NCI-H526 treated with DMSO at 0.1 percent for 48 hours (cell line): Measurements from ENCODE around the gene MAGI2.

ENCODE experiments used
- DNase-seq: peaks from one replicate; lab custom pipeline; 2025; lab: John Stamatoyannopoulos, UW

The MAGI2 gene

GRCh38 chr7:78912781-78913180, 540.7 kb downstream of the MAGI2 start:
- DNase-seq, result no peak

DNA sequence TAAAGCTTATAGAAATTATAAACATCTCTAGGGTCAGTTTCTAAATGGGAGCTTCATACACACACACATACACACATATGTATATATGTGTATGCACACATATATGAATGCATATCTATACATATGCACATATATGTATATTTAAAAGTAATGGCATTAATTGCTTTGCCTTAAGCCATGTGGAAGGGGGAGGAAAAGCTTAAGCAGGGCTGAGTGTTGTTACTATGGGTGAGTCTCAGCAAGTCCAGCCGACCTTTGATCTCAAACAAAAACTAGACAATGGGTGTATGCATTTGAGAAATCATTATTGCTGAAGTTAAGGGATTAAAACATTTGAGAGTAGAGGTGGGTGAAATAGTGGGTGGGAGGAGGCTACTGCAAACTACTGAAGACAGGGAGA, 546.7 kb downstream of the MAGI2 start:
- no peak for DNase-seq

DNA sequence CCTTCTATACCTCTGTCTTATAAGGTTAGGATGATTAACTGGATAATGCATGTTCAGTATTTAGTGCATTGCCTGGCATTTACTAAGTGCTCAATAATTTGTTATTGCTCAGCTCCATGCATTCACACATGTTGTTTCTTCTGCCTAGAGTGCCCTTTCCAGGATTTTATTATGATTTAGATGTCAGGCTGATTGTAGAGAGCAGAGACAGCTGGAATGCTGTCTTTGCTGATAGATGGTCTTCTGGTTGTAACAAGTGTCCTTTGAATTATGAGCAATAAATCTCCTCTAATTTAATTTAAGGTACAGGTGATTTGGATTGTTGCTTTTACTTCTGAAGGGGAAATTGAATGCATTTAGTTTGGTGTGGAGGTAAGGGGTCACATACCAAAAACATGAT, 548.0 kb downstream of the MAGI2 start:
- DNase-seq, result no peak

- DNase-seq, result no peak
Measured at GRCh38 chr7:78904983-78905382, 548.5 kb downstream of the MAGI2 start.

- DNase-seq, result no peak
Measured at GRCh38 chr7:78901566-78901965, 551.9 kb downstream of the MAGI2 start.

GRCh38 chr7:78900806-78901205, 552.7 kb downstream of the MAGI2 start:
- DNase-seq, result no peak

GRCh38 chr7:78895393-78895792, 558.1 kb downstream of the MAGI2 start:
- no peak for DNase-seq

GRCh38 chr7:78879206-78879605, 574.3 kb downstream of the MAGI2 start:
- DNase-seq, result no peak

- DNase-seq, result no peak
Measured at GRCh38 chr7:78873117-78873516, 580.4 kb downstream of the MAGI2 start.

DNA sequence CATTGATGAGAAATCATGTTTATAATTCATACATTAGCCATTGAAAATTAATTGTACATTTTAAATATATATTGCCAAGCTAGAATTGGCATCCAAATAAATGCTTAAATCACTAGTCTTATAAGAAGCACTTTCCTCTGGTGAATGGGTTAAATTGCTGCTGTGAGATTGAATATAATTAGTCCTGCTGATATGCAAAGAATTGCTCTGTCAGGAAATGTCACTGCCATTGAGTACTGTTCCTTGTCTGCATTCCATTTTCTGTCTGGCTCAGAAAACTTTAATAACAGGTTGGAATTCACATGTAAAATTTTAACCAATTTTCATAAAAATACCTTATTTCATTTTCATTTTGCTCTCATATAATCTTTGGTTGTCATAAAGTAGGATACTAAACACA, 589.1 kb downstream of the MAGI2 start:
- DNase-seq, result no peak

- no peak for DNase-seq
Measured at GRCh38 chr7:78863281-78863680, 590.2 kb downstream of the MAGI2 start.

DNA sequence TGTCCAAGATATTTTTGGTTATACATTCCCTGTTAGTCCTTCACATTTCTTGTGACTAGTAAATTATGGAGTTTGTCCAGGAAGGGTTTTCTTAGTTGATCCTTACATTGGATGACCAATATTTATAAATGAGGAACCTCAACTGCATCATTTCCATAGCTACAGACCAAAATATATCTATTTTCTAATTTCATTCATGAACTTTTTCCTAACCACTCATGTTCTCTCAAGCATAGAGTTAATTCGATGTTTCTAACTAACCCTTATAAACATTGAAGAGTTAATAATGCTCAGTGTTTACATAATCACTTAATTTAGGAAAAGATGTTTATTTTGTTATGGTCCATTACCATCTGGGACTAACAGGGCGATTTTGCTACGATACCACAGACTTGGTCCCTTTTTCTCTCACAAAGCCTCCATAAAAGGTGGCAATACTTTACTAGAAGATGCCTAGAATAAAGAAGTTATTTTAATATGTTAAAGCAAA, 591.0 kb downstream of the MAGI2 start:
- no peak for DNase-seq

DNA sequence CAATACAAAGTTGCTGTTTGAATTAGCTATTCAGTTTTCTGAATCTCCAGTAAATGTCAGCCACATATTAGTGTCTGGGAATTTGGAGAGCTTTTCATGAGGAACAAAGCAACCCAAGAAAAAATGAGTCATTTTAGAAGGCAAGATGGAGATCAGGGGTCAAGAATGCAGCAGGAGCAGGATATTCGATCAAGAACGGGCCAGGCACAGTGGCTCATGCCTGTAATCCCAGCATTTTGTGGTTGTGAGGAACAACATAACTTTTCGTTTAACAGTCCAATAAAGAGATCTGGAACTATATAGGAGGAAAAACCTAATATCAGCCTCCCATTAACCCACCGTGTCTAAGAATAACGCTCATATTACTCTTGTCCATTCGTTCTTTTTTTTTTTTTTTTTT, 600.5 kb downstream of the MAGI2 start:
- no peak for DNase-seq

DNA sequence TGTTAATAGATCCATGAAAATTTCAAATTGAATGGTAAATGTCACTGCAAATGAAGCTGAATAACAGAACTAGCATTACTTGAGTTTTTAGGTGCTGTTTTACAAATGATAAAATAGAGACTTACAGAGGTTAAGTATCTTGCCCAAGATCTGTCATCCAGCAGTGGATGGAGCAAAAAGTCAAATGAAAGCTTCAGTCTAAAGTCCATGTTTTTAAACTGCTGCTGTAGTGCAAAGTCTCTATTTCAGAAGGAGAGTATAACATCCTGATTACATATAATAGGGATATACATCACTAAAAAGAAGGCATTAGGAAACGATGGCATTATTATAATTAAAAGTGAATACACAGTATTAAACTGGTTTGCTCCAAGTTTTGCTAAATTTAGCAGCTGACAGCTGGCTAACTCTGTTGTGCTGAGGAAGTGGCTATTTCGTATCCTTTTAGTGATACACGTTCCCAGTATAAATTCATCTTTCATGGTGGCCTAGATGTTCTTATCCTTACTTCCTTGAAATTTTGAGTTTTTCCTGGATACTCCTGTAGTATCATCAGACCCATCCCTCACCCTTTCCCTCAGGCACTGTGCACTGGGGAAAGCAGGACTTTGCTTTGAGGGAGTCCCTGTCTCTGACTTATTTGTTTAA, 603.2 kb downstream of the MAGI2 start:
- no peak for DNase-seq

DNA sequence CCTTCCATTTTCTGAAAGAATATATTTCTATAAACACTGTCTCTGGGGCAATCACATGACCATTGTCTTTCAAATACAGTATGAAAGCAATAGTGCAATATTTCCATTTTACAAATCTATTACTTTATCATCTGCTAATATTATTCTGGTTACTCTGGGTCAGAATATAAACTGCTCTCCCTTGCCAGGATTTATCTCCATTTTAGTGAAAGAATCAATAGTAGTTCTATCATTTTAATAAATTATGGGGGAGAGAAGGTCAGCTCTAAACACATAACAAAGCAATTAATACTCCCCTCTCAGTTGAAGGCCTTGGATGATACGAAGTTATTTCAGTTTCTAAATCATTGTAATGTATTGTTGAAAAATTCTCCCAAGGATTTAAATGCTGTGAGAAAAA, 608.3 kb downstream of the MAGI2 start:
- DNase-seq, result no peak

DNA sequence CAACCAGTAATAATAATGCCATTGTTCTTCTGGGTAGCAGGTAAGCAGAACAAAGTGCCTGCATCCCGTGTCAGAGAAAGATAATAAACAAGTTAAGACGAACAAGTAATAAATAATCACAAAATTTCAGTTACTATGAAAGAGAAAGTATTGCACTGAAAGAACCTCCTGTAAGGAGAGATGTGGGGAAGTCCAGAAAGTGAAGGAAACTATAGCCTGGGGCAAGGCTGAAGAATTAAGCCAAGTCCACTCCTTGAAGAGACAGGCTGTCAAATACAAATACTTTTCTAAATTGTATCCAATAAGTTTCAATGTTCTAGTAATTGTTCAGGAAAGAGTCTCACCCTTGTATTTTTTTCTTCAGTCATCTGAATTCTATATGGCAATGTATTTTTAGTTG, 611.4 kb downstream of the MAGI2 start:
- no peak for DNase-seq

DNA sequence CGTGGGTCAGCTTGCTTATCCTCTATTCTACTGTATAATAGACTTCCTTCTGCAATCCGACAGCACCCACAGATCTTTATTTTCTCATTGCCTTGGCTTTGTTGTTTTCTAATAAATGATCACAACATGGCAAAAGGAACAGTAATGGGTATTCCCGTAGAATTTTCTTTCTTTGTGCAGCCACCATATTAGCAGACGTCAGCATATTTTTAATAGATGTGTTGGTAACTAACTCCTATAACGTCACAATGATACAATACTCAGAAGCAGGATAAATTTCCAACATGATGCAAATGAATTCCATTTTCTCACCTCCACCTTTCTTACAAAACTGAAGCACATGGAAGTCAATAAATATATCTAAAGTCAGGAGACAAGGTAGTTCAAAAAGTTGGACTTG, 617.6 kb downstream of the MAGI2 start:
- no peak for DNase-seq

- no peak for DNase-seq
Measured at GRCh38 chr7:78828317-78828716, 625.1 kb downstream of the MAGI2 start.

DNA sequence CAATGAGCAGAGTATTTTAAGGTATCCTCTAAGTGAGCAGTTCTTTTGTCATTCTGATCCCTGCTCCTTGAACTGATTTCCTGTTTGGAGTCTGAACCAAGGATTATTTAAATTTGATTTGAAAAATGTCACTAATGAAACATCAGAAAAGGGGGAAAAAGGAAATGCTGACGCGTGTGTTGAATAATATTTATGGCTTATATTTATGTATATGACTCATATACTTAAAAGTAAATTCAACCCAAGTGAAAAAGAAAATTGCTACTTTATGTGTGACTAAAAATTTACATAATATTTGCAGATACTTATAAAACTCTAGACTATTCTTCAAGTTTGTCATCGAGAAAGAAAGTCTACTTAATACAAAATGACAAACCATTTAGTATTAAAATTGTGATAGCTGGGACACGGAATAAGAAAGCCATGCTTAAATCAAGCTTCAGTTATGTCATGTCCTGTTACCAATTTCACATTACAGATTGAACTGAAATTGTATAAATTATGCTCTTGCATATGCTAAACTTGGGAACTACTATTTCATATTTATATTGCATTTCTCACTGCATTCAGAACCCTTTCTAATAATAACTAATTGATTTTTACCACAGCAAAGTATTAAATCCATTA, 649.9 kb downstream of the MAGI2 start:
- no peak for DNase-seq

- DNase-seq, result no peak
Measured at GRCh38 chr7:78794101-78794500, 659.4 kb downstream of the MAGI2 start.

GRCh38 chr7:78792624-78793023, 660.8 kb downstream of the MAGI2 start:
- no peak for DNase-seq

GRCh38 chr7:78792006-78792405, 661.5 kb downstream of the MAGI2 start:
- DNase-seq, result no peak

DNA sequence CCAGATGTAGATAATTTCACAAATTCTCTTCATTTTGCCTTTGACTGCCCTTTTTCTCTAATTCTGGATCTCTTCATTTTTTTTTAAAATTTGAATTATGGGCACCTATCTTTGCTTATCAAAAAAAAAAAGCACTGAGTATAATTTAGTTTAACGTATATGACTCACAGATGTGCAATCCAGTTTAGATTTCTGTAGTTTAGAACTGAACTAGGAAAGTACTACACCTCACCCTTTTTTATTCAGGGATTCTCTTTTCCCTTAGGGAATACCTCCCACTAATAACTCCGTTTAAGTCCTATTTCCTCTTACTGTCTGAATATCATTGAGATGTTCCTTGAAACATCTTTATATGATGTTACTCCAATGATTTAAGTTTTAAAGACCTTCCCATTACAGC, 665.0 kb downstream of the MAGI2 start:
- no peak for DNase-seq

DNA sequence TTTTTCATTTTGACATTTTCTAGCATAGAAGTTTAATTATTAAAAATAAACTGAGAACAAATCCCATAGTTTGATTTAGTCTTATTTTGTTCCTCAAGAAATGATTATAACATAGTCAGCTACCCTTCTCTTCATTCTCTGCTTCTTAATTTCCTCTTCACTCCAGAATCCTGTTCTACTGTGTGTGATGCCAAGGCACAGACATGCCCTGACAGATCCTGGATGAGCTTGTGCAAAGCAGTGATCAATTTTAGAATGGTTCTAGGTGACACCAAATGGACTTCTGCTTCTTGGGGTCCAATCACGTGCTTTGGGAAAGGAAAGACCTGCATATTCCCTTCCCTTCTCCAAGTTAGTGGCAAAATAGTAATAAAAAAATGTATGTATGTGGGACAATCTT, 665.6 kb downstream of the MAGI2 start:
- no peak for DNase-seq
